GM12873 (cell line): ENCODE results near the gene SAPCD2.

Experiments
- TF ChIP-seq, protein P1 (sequence below): IDR thresholded peaks from 2 replicates; pipeline ENCODE4 v1.5.1; 2012; ENCODE audit warnings: low read depth, mild to moderate bottlenecking, moderate library complexity, low read length, control low read depth; ENCODE audit not compliant: insufficient read depth; ENCODE audit errors: missing control alignments

Gene SAPCD2

DNA sequence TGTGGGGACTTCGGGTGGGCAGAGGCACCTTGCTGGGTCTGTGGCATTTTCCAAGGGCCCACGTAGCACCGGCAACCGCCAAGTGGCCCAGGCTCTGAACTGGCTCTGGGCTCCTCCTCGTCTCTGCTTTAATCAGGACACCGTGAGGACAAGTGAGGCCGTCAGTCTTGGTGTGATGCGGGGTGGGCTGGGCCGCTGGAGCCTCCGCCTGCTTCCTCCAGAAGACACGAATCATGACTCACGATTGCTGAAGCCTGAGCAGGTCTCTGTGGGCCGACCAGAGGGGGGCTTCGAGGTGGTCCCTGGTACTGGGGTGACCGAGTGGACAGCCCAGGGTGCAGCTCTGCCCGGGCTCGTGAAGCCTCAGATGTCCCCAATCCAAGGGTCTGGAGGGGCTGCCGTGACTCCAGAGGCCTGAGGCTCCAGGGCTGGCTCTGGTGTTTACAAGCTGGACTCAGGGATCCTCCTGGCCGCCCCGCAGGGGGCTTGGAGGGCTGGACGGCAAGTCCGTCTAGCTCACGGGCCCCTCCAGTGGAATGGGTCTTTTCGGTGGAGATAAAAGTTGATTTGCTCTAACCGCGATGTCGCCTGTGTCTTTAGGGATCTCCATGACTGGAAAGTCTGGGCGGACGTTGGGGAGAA, 38.4 kb upstream of the SAPCD2 start:
- TF ChIP-seq, protein P1, sequence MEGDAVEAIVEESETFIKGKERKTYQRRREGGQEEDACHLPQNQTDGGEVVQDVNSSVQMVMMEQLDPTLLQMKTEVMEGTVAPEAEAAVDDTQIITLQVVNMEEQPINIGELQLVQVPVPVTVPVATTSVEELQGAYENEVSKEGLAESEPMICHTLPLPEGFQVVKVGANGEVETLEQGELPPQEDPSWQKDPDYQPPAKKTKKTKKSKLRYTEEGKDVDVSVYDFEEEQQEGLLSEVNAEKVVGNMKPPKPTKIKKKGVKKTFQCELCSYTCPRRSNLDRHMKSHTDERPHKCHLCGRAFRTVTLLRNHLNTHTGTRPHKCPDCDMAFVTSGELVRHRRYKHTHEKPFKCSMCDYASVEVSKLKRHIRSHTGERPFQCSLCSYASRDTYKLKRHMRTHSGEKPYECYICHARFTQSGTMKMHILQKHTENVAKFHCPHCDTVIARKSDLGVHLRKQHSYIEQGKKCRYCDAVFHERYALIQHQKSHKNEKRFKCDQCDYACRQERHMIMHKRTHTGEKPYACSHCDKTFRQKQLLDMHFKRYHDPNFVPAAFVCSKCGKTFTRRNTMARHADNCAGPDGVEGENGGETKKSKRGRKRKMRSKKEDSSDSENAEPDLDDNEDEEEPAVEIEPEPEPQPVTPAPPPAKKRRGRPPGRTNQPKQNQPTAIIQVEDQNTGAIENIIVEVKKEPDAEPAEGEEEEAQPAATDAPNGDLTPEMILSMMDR: no peak

DNA sequence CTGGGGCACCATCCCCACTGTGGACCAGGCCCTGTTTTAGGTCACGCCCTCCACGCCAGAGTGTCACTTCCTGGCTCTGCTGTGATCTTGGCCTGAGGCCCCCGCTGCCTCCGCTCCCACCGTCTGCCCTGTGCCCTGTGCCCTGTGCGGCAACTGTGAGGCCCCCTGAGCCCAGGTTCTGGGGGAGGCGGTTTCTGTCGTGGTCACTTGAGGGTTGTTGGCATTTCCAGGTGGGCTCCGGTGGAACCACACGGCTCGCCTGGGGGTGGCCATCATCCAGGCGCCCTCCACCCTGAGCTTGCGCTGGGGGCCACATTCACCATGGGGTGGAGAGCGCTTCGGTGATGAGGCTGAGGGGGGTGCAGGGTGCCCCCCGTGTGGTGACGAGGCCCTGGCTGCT, 37.6 kb upstream of the SAPCD2 start:
- TF ChIP-seq, protein P1: no peak

DNA sequence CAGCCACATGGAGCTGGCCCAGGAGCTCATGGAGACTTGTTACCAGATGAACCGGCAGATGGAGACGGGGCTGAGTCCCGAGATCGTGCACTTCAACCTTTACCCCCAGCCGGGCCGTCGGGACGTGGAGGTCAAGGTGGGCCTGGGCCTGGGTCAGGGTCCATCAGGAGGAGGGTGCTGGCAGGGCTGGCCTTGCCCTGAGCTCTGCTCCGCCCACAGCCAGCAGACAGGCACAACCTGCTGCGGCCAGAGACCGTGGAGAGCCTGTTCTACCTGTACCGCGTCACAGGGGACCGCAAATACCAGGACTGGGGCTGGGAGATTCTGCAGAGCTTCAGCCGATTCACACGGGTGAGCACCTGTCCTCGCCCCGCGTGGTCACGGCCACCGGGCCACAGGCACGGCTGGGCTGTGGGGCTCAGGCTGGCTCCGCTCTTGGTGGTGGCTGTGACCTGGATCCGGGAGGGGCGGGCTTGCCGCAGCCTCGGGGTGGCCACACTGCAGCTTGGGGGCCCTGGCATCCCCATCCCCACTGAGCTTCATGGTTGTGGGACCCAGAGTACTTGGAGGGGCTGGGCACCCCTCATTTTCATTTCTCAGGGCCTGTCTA, 37.1 kb upstream of the SAPCD2 start:
- TF ChIP-seq, protein P1: no peak

DNA sequence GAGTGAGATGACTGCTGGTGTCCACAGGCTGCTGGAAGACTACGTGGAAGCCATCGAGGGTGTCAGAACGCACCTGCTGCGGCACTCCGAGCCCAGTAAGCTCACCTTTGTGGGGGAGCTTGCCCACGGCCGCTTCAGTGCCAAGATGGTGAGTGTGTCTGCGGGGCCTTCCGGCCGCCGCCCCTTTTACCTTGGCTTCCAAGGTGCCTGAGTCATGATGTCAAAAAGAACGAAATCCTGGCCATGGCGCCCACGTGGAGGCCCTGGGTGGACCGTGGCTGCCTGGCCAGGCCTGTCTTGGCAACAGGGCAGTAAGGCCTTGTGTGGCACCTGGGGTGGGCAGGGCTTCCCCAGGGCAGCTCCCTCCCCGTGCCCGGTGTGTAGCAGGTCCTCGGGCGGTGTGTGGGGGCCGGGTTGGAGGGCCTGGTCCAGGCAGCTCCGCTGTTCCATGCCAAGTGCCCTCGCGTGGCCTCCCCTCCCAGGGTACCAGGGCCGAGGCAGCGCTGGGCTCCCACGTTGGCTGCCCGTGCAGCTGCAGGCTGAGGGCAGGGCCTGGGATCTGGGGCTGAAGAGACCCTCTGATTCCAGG, 36.4 kb upstream of the SAPCD2 start:
- TF ChIP-seq, protein P1: no peak

DNA sequence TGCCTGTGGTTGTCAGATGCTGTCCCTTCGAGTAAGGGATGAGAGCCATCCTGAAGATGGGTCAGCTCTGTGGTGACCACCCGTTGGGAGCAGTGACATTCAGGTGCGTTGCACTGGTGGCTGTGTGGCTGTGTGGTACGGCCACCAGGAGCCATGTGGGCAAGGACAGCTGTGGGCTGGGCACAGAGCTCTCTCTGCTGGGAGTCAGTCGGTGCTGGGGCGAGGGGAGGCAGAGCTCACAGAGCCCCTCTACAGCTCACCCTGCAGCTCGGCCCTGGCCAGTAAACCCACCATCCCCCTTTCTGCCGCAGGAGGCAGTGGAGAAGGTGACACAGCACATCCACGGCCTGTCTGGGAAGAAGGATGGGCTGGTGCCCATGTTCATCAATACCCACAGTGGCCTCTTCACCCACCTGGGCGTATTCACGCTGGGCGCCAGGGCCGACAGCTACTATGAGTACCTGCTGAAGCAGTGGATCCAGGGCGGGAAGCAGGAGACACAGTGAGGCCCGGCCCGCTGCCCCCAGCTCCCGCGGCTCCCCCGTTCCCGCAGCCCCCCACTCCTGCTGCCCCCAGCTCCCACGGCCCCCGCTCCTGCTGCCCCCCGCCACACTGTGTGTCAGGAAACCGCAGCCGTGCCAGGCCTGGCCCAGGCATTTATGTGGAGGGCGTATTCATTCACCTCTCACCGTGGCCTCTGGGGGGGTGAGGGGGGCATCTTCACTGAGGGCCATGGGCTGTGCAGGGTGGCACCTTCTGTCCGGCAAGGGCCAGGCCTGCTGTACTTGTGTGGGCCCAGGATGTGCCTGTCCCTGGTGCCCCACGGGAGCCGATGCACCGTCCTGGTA, 35.7 kb upstream of the SAPCD2 start:
- TF ChIP-seq, protein P1: no peak

DNA sequence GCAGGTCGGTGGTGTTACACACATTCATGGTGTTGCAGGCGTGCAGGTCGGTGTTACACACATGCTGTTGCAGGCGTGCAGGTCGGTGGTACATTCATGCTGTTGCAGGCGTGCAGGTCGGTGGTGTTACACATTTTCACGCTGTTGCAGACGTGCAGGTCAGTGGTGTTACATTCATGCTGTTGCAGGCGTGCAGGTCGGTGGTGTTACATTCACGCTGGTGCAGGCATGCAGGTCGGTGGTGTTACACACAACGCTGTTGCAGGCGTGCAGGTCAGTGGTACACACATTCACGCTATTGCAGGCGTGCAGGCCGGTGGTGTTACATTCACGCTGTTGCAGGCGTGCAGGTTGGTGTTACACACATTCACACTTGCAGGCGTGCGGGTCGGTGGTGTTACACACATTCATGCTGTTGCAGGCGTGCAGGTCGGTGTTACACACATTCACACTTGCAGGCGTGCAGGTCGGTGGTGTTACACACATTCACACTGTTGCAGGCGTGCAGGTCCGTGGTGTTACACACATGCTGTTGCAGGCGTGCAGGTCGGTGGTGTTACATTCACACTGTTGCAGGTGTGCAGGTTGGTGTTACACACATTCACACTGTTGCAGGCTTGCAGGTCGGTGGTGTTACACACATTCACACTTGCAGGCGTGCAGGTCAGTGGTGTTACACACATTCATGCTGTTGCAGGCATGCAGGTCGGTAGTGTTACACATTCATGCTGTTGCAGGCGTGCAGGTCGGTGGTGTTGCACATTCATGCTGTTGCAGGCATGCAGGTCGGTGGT, 33.0 kb upstream of the SAPCD2 start:
- TF ChIP-seq, protein P1: no peak
